Osteoblast (primary cell): Measurements from ENCODE around the gene ITGA7. TPM values are rescaled to one million over a fixed set of nuclear protein-coding genes. Genes with fewer than 3 reads are reported as not detected.

ENCODE experiments used
- DNase-seq: peaks from one replicate; pipeline ENCODE4 v3.0.0; 2011; ENCODE audit warnings: low spot score, mixed read lengths; ENCODE audit not compliant: insufficient read length; ENCODE audit errors: missing footprints
- H2AFZ ChIP-seq: 2 replicates; pipeline ENCODE4 v1.6.0; 2011; ENCODE audit warnings: mild to moderate bottlenecking, low read length
- H3K27ac ChIP-seq: 2 replicates; pipeline ENCODE4 v1.5.1; 2011; ENCODE audit warnings: mild to moderate bottlenecking, low read depth, low read length, moderate library complexity
- H3K27me3 ChIP-seq: 2 replicates; pipeline ENCODE4 v1.6.0; 2012; ENCODE audit warnings: mild to moderate bottlenecking, control low read depth, inconsistent platforms, low read length, moderate library complexity; ENCODE audit not compliant: insufficient read depth
- H3K36me3 ChIP-seq: 2 replicates; pipeline ENCODE4 v1.5.1; 2011; ENCODE audit warnings: mild to moderate bottlenecking, low read length, control low read depth, moderate library complexity; ENCODE audit not compliant: insufficient read depth
- H3K4me1 ChIP-seq: 2 replicates; pipeline ENCODE4 v1.5.1; 2011; ENCODE audit warnings: mild to moderate bottlenecking, low read length, control low read depth, moderate library complexity; ENCODE audit not compliant: insufficient read depth
- H3K4me2 ChIP-seq: 2 replicates; pipeline ENCODE4 v1.6.0; 2011; ENCODE audit warnings: mild to moderate bottlenecking, low read length; ENCODE audit not compliant: insufficient read depth
- H3K4me3 ChIP-seq: fragments of 200-600 bp; sonication (generic); 3 replicates; pipeline ENCODE4 v1.5.1; 2012; ENCODE audit warnings: mild to moderate bottlenecking, low read length, inconsistent platforms; ENCODE audit not compliant: insufficient read depth
- H3K79me2 ChIP-seq: 2 replicates; pipeline ENCODE4 v1.6.0; 2012; ENCODE audit warnings: mild to moderate bottlenecking, low read length, control low read depth, inconsistent platforms; ENCODE audit not compliant: insufficient read depth
- H3K9me3 ChIP-seq: 2 replicates; pipeline ENCODE4 v1.5.1; 2011; ENCODE audit warnings: low read depth, low read length, control low read depth
- H4K20me1 ChIP-seq: 2 replicates; pipeline ENCODE4 v1.6.0; 2012; ENCODE audit warnings: mild to moderate bottlenecking, low read length, control low read depth; ENCODE audit not compliant: insufficient read depth
- total RNA-seq: library from RNA; depleted of rRNA; stranded (reverse); fragments of >200 nt; gene quantifications from 2 replicates; pipeline ENCODE4 v1.2.3, GENCODE V29; 2012
- TF ChIP-seq, protein P1 (sequence below): IDR thresholded peaks from 2 replicates; pipeline ENCODE4 v1.5.1; 2011; ENCODE audit warnings: mild to moderate bottlenecking, low read depth, low read length, moderate library complexity; ENCODE audit errors: extremely low read depth

The ITGA7 gene
- total RNA-seq, 1 donor, result 22.4 TPM

- H3K27ac ChIP-seq, result no peak overlapping the region
- H3K79me2 ChIP-seq, result no peaks in the 10 kb centered on the region
- H3K27me3 ChIP-seq, result peaks cover 12% of the 10 kb centered on the region
- H3K4me1 ChIP-seq, result no peaks in the 10 kb centered on the region
- no peak overlapping the region for H3K4me2 ChIP-seq
- no peaks in the 10 kb centered on the region for H3K36me3 ChIP-seq
- no peaks in the 10 kb centered on the region for H4K20me1 ChIP-seq
- H3K9me3 ChIP-seq, result no peaks in the 10 kb centered on the region
- DNase-seq, result peak; percentile 65
- no peak overlapping the region for H3K4me3 ChIP-seq
- H2AFZ ChIP-seq, result peak overlapping the region; percentile 94
- TF ChIP-seq, protein P1, sequence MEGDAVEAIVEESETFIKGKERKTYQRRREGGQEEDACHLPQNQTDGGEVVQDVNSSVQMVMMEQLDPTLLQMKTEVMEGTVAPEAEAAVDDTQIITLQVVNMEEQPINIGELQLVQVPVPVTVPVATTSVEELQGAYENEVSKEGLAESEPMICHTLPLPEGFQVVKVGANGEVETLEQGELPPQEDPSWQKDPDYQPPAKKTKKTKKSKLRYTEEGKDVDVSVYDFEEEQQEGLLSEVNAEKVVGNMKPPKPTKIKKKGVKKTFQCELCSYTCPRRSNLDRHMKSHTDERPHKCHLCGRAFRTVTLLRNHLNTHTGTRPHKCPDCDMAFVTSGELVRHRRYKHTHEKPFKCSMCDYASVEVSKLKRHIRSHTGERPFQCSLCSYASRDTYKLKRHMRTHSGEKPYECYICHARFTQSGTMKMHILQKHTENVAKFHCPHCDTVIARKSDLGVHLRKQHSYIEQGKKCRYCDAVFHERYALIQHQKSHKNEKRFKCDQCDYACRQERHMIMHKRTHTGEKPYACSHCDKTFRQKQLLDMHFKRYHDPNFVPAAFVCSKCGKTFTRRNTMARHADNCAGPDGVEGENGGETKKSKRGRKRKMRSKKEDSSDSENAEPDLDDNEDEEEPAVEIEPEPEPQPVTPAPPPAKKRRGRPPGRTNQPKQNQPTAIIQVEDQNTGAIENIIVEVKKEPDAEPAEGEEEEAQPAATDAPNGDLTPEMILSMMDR, result no peak
These were observed 60.7 kb downstream of the ITGA7 start for GRCh38 chr12:55647027-55647426.

- Histone ChIP-seq H3K4me2 (no peak overlapping the region), H3K9me3 (no peaks in the 10 kb centered on the region), H3K27ac (no peak overlapping the region), H2AFZ (no peak overlapping the region), H3K4me1 (no peaks in the 10 kb centered on the region), H3K79me2 (no peaks in the 10 kb centered on the region), H3K4me3 (no peak overlapping the region), H3K27me3 (peaks cover 23% of the 10 kb centered on the region), H4K20me1 (no peaks in the 10 kb centered on the region), H3K36me3 (no peaks in the 10 kb centered on the region)
- DNase-seq, result no peak
- TF ChIP-seq, protein P1, result no peak
These were observed 63.1 kb downstream of the ITGA7 start for GRCh38 chr12:55644591-55644990.

DNA sequence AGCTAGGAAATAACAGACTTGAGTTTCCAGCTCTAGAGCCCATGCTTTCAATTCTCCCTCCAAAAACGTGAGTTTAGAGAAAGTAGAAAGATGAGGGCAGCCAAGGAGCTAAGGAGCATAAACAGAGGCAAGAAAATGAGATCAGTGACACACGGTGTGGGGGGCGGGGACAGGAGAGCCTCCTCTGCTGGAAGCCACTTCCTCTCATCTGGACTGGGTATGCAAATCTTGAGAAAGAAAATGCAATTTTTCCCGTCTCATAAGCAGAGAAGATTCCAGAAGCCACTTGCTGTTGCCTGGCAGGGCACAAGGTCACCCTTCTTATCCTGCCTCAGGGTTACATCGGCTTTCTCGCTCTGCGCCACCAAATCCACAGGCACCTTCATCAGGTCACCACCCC lies 65.0 kb downstream of the ITGA7 start:
- peaks cover 35% of the 10 kb centered on the region for H3K27me3 ChIP-seq
- no peaks in the 10 kb centered on the region for H4K20me1 ChIP-seq
- no peak overlapping the region for H2AFZ ChIP-seq
- no peaks in the 10 kb centered on the region for H3K4me1 ChIP-seq
- H3K9me3 ChIP-seq, result no peaks in the 10 kb centered on the region
- DNase-seq, result no peak
- no peaks in the 10 kb centered on the region for H3K36me3 ChIP-seq
- no peaks in the 10 kb centered on the region for H3K79me2 ChIP-seq
- no peak overlapping the region for H3K4me2 ChIP-seq
- TF ChIP-seq, protein P1, result no peak
- no peak overlapping the region for H3K27ac ChIP-seq
- H3K4me3 ChIP-seq, result no peak overlapping the region

DNA sequence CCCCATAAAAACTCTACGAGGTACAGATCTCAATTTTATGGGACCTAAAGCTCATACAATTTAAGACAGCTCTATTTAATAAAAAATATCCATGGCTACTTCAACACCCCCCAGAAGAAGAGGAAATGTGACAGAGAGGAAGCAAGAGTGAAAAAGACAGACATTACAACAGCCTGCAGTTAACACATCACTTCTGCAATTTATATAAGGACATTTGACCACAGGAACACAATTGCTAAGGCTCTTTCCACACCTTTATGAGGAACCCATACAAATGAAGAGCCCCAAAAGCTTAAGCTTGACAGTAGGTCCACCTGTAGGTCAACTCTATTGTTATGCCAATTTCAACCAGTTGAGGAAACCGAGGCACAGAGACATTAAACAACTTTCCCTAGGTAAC lies 65.4 kb downstream of the ITGA7 start:
- DNase-seq, result no peak
- H3K4me3 ChIP-seq, result no peak overlapping the region
- H3K4me1 ChIP-seq, result no peaks in the 10 kb centered on the region
- peaks cover 39% of the 10 kb centered on the region for H3K27me3 ChIP-seq
- no peak overlapping the region for H2AFZ ChIP-seq
- H4K20me1 ChIP-seq, result no peaks in the 10 kb centered on the region
- no peak overlapping the region for H3K4me2 ChIP-seq
- H3K9me3 ChIP-seq, result no peaks in the 10 kb centered on the region
- TF ChIP-seq, protein P1, result no peak
- no peak overlapping the region for H3K27ac ChIP-seq
- no peaks in the 10 kb centered on the region for H3K36me3 ChIP-seq
- no peaks in the 10 kb centered on the region for H3K79me2 ChIP-seq
